Measurements from ENCODE around the gene TMEM164.

TMEM164 gene

GRCh38 chrX:110173192-110174175 lies 170.6 kb downstream of the TMEM164 start:
- DNase-seq: no peak

GRCh38 chrX:110175146-110175545 lies 172.2 kb downstream of the TMEM164 start:
- DNase-seq: no peak

GRCh38 chrX:110175696-110176095 lies 172.8 kb downstream of the TMEM164 start:
- no peak for DNase-seq

GRCh38 chrX:110178179-110178865 lies 175.4 kb downstream of the TMEM164 start:
- no peak for DNase-seq

- DNase-seq: no peak
Observed at GRCh38 chrX:110180176-110180927, 177.4 kb downstream of the TMEM164 start.

- no peak for DNase-seq
Observed at GRCh38 chrX:110180928-110181310, 178.0 kb downstream of the TMEM164 start.

- no peak for DNase-seq
Observed at GRCh38 chrX:110181459-110182137, 178.7 kb downstream of the TMEM164 start.

GRCh38 chrX:110182362-110182761 lies 179.4 kb downstream of the TMEM164 start:
- DNase-seq: no peak

- DNase-seq: no peak
Observed at GRCh38 chrX:110182865-110183264, 180.0 kb downstream of the TMEM164 start.

GRCh38 chrX:110183314-110183713 lies 180.4 kb downstream of the TMEM164 start:
- DNase-seq: no peak

- no peak for DNase-seq
Observed at GRCh38 chrX:110188701-110189558, 186.0 kb downstream of the TMEM164 start.

GRCh38 chrX:110192516-110192915 lies 189.6 kb downstream of the TMEM164 start:
- DNase-seq: no peak

GRCh38 chrX:110194977-110195376 lies 192.1 kb downstream of the TMEM164 start:
- DNase-seq: no peak

- no peak for DNase-seq
Observed at GRCh38 chrX:110201799-110202198, 198.9 kb downstream of the TMEM164 start.

- DNase-seq: no peak
Observed at GRCh38 chrX:110204986-110205385, 202.1 kb downstream of the TMEM164 start.

GRCh38 chrX:110208092-110208491 lies 205.2 kb downstream of the TMEM164 start:
- DNase-seq: no peak

GRCh38 chrX:110210417-110211139 lies 207.7 kb downstream of the TMEM164 start:
- DNase-seq: peak; percentile 34

GRCh38 chrX:110211340-110211739 lies 208.4 kb downstream of the TMEM164 start:
- no peak for DNase-seq

- DNase-seq: no peak
Observed at GRCh38 chrX:110212299-110212698, 209.4 kb downstream of the TMEM164 start.

- DNase-seq: no peak
Observed at GRCh38 chrX:110213183-110213582, 210.3 kb downstream of the TMEM164 start.

- no peak for DNase-seq
Observed at GRCh38 chrX:110214684-110215083, 211.8 kb downstream of the TMEM164 start.
